ENCODE results near the gene HOXA3.

HOXA3 gene

DNA sequence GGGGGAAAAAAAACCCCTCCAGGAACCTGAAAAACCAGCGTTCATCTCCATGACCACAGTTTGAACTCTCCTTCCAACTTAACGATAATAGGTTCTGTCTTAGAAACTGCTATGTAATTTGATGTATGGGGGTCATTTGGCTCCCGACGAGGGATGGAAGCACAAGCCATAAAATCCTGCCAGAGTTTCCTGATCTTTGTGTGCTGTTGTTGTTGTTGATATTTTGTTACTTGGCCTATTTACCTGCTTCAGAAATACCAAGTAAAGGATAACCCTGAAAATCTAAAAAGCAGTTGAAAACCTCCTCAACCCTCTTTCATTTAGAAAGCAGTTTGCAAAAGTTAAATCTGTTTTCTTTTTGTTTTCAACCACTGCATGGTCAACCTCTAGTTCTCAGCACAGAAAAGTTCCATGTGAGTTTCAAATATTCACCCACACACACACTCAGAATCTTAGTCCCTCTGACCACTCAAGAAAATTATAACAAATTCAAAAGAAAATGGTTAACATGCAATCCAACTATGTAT, 40.6 kb downstream of the HOXA3 start:
- DNase-seq = no peak

DNA sequence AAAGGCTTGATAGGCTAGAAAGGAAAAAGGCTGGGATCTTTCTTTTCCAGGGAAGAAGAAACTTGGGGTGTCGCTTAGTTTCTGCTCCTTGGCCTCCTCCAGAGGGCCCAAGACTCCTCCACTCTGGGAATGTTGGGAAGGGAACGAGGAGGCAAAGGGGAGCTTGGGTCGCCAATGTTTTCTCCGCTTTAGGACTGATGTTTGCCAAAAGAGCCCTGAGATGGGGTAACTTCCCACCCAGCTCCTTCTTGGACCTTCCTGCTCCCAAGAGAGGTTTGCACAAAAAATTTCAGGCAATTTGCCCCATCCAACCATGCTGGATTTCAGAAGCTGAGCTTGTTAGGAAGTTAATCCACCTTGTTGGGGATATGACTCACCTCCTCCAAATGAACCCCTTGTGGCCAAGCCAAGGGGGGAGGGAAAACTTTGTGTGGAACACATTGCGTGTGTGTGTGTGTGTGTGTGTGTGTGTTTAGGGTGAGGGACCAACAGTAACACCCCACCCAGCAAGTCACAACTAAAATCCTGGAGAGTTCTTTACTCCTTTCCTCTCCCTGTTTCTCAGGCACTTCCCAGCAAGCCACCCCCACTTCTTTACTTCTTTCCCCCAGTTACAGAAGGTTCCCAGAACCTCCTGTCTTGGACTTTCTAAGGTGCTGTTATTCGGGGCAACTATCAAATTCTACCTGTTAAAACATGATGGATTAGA, 41.2 kb downstream of the HOXA3 start:
- DNase-seq = no peak

DNA sequence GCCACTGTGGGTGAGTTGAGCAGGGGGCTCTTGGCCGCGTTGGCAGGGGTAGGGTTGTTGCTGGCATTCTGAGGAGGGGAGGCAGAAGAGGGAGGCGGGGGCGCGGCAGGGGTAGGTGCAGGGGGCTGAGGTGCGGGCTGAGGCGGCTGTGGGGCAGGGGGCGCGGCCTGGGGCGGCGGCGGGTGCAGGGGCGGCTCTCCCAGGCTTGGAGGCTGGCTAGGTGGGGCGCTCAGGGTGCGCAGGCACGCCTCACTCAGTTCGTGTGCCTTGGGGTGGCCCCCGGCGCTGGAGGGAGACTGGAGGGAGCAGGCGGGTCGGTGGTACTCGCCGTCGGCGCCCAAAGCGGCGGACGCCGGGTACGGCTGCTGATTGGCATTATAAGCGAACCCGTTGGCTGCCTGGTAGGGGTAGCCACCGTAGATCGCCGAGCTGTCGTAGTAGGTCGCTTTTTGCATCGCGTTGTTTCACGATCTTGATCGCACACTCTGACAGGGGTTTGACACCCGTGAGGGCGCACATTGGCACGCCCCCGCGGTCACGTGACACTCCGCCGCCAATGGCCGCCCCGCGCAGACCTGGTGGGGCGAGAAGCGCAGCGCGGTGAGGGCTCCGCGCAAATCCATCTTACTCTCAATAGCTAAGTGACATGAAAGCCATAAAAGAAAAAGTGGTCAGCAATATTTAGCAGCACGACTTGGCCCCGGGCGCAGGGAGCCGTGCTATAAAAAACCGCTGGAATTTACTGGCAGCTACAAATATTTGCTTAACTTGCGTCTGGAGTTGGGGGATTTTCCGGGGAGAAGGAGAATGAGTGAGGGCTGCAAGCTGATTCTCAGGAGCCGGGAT, 42.0 kb downstream of the HOXA3 start:
- no peak for DNase-seq

DNA sequence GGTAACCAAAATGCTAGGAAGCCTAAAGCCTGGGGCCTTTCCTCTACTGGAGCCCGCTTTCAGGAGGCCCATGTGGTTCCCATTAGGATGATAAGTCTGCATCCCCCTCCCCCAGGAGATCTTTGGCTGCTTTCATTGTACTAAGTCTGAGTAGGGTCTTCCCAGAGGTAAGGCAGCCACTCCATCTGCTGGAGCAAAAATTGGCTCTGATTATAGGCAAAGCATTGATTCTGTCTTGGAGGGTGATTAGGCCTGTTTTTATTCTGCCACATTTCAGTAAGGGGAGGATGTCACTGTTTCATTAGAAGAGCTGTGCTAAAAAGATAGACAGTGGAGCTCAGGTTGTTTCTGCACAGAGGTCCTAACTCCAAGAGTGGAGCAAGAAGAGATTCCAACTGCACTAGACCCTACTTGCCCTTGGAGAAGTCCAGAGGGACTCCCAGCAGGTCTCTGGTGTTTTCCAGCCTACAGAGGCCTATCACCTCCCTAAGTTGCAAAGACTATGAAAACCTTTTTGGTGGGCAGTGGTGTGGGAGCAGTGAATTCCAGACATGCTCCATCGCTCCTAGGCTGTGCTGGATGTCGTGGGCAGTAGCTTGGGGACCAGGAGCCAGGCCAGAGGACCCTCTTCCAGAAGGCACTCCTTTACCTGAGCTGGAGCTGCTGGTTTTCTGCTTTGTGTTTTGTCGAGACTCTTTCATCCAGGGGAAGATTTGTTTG, 42.8 kb downstream of the HOXA3 start:
- no peak for DNase-seq

DNA sequence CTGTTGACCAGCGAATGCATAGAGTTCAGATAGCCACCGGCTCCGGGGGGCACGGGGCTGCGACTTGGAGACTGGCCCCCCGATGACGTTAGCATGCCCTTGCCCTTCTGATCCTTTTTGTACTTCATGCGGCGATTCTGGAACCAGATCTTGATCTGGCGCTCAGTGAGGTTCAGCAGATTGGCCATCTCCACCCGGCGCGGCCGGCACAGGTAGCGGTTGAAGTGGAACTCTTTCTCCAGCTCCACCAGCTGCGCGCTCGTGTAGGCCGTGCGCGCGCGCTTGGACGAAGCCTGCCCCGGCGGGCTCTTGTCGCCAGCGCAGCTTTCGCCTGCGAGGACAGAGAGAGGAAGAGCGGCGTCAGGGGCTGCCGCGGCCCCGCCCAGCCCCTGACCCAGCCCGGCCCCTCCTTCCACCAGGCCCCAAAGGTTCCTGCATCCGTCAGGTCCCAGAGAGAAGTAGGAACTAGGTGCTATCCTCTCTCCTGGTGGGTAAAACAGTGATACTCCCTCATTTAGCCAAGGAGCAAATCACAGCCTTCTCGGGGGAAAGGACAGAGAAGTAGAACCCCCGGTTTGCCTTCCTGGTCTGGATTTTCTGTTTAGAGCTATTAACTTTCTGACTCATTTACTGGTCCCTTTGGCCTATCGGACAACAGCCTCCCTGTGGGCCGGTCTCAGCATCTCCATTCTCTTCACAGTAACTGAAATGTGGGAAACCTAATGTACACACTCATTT, 43.8 kb downstream of the HOXA3 start:
- no peak for DNase-seq

DNA sequence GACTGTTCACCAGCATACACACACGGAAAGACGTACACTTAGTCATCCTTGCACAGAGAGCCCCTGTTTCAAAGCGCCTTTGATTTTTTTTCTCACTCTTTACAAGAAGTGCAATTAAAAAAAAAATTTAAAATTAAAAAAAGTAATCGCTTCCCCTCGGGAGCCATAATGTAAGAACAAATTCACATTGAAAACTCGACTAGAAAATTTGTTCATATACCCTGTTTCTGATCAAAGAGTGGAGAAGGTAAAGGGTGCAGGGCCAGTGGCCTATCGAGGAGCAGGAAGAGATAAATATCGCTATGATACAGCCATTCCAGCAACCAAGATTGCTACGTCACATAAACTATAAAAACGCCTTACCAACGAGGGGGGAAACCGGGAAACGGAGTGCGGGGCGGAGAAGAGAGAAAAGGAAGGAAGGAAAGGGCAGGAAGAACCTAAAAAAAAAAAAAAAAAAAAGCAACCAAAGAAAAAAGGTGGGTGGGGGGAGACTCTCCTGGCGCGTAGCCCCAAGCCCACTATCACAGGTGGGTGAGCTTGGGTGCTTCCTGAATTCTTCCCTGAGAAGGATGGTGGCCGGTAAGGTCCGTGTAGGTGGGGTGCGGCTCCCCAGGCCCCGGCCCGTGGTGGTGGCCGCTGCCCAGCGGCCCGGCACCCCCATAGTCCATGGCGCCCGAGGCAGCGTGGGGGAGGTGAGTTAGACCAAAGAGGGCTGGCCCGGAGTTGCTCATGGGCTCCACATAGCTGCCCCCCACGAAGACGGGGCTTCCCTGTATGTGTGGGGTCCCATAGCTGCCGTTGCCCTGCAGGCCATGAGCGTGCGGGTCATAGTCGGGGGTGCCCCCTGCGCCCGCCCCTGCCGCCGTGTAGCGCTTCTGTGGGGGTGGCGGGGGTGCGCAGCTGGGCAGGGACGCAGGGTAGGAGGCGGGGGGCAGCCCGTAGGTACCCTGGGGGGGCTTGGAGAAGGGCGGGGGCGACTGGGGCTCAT, 44.7 kb downstream of the HOXA3 start:
- DNase-seq = no peak

DNA sequence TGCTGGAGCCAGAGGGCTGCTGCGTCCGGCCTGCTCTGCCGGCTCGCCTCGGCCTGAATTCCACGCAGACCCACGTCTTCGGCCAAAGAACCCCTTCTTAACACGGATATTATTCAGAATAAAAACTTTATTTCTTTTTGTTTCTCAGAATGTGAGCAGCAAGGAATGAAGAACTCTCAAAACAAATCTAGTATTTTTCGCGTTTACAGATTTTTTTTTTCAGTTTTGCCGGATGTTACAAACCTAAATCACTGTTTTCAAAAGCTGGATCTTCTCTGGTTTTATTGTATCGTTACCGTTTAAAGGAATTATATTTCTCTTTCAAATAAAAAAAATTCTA, 45.5 kb downstream of the HOXA3 start:
- no peak for DNase-seq

DNA sequence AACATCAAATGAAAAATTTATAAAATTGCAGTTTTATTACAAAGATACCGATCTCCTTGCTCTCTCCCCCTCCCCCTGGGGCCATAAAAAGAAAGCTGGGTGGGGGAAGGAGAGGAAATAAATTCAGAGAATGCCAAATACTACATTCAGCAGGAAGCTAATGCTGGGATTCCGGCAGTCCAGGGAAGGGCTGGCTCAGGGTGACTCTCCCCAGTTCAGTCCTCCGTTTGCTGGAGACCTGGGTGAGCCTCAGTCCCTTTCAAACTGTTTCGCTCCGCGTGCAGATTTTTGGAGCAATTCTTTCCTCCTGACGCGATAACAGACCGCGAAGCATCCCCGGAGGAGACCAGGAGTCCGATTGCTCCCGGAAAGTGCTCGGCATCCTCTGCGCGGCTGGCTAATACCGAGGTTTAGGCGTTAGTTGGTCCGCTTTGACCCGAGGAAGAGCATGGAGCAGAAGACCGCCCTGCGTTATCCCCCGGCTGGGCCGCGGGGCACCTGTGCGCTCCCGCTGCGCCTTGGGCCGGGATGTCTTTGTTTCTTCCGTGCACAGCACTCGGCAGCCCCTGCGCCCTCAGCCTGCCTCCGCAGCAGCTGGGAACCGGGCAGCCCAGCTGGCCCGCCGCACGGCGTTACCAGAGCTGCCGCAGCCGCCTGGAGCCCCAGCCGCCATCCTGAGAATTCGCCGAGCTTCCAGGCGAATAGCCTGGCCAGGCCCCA, 46.0 kb downstream of the HOXA3 start:
- DNase-seq = no peak

DNA sequence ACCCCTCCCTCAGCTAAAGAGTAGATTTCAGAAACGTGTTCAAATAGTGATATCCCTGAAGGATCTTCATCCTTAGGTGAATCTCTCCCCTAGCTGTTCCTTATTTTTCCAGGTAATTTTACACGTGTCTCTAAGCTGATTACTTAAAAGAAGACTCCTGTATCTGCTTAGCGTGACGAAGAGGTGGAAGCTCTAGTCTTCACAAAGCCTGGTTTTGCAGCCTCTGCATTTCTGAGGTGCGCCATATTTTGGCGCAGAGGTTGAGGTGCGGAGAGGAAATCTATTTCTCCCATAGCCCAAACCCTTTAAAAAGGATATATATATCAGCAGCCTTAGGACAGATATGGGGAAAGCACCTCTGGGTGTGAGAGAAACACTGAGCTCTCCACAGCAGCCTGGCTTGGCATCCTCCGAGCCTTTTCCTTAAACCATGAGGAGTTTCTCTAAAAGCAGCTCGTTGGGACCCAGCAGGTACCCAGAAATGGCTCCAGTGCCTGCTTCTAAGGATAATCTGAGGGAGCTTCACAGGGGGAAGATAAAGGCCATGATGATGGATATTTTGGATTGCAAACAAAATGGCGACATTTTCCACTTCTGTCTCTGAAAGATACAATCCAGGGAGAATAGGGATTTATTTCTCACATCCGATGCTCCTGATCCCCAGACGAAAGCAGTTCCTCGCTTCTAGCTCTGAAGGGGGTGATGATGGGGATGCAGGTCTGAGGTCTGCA, 46.9 kb downstream of the HOXA3 start:
- DNase-seq = no peak

DNA sequence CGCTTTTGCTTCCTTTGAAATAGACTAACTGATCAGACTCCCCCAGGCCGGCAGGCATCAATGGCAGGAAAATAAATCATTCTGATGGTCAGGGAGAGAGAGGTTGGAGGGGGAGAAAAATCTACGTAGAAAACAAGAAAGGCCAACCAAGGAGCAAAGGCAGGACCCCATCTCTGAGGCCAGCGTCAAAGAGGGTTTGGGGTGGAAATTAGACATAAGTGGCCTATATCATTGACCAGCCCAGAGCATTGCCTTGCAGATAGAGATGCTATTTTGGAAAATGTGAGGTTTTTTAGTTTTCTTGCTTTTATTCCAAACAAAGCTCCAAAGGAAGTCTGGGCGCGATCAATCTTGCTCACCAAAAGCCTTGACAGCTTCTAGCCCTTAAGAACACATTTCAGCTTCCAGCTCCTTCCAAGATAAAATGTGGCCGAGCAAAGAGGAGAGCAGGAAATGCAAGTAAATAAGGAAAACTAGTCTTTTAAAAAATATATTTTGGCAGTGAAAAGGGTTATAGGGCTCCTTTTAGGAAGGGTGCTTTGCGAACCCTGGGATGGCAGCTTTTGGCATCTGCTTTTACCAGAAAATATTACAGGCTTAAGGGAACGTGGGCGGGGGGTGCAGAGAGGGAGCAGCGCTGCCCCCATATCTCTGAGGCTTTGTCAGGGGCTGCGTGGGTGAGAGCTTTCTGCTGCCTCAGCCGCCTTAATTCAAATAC, 47.9 kb downstream of the HOXA3 start:
- DNase-seq = no peak

DNA sequence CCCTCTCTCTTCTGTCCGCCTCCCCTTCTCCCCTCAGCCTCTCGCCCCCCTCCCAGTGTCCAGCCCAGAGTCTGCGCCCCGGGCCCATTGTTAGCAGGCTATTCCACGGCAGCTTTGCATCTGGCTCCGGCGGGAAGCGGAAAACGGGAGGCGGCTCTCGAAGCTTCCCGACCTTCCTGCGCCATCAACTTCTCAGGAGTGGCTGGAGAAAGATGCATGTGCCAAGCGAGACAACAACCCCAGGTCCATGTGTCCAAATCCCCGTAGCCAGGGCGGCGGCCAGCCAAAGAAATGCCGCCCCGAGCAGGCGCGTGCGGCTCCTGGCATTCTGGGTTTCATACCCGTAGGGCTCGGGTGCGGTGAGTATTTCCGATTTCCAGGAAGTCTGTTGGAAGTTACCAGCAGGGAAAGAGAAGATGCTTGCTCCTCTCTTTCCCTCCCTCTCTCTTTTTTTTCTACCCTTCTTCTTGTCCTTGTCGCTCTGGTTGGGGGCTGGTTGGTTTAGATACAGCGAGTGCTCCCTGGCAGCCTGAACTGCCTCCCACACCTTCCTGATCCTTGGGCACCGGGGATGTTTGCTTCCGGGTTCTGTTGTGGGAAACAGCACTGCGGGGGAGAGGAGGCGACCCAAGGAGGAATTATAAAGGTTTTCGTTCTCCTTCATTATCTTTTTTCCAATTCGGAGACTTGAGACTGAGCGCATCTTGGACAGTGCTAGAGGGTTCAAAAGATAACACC, 48.7 kb downstream of the HOXA3 start:
- no peak for DNase-seq

DNA sequence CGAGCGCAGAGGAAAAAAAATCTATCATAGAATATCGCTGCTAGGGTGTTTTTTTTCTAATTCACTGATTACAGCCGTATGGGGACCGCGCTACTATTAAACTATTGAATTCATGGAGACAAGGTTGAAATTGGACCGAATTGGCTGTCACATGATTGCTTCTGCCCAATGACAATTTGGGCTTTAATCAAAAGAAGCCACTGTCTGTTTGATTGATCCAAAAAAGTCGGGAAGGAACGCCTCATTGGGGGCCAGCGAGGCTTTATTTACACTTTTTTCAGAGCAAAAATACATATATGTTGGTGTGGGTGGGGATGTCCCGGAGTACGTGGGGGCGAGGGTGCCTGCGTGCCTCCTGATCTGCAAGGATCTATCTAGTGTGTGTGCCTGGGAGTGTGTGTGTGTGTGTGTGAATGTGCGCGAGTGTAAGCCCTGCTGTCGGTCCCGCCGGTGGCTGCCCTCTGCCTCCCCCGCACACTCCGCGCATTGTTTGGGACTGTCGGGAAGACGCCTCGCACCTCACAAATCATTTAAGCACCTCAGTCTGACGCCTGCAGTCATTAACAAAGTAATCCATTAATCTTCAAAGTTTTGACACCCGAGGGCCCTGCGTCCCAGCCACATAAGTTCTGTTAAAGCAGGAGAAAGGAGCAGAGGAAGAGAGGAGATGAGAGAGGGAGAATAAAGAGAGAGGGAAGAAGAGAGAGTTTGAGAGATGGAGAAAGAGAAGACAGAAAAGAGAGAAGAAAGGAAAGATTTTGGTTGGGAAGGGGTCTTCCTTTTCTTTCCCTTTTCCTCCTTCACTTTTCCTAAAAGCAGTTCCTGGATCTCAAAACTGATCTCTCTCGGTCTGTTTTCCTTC, 49.6 kb downstream of the HOXA3 start, which contains the start of gene HOXA2:
TSS of gene HOXA2 (minus strand) at position 103 of the 862 bp plus-strand sequence. CDS start 183 bp downstream, outside the sequence.
- no peak for DNase-seq

DNA sequence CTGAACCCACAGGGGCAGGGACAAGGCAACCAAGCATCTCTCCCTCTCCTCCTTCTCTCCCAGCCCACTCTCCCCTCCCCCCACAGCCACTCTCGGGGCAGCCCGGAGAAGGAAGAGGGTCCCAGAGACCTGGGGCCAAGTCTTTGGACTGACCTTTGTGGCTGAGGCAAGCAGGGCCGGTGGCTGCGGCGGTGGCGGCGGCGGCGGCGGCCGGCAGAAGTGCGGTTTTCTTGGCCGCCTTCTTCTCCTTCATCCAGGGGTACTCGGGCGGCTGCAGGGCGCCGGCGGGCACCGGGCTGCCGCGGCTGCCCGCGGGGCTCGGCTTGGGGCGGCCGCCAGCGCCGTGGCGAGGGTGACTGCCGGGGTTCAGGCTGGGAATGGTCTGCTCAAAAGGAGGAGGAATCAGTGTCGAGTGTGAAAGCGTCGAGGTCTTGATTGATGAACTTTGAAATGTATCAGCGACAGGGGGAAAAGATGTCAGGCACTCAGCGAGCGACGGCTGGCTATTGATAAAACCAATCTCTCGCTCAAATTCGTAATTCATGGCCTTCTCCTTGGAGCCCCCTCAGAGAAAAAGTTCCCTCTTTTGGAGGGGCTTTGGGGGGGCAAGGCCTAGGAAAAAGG, 50.3 kb downstream of the HOXA3 start:
- no peak for DNase-seq

DNA sequence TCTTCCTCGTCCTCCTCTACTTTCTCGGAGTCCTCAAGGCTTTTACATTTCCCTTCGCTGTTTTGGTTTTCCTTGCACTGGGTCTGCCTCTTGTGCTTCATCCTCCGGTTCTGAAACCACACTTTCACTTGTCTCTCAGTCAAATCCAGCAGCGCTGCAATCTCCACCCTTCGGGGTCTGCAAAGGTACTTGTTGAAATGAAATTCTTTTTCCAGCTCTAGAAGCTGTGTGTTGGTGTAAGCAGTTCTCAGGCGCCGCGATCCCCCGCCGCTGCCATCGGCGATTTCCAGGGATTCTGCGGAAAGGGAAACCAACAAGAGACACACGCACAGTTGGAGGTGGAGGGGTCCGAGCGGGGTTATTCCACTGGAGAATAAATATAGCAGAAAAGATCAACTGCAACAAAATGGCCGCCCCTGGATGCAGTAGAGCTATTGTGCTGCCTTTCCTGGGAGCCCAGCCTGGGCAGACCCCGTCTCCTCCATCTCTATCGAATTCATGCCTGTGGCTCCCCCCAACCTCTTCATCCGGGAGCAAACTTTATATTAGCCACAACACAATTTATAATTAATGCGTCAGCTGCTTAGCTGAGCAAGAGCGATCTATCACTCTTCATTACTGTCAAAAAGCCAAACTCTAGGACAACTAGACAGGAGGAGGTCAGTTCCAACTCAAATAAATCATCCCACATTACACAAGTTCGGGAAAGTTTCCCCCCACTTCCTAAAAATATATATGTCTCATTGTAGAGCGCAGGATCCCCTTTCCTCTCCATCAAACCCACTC, 51.0 kb downstream of the HOXA3 start:
- DNase-seq = no peak

DNA sequence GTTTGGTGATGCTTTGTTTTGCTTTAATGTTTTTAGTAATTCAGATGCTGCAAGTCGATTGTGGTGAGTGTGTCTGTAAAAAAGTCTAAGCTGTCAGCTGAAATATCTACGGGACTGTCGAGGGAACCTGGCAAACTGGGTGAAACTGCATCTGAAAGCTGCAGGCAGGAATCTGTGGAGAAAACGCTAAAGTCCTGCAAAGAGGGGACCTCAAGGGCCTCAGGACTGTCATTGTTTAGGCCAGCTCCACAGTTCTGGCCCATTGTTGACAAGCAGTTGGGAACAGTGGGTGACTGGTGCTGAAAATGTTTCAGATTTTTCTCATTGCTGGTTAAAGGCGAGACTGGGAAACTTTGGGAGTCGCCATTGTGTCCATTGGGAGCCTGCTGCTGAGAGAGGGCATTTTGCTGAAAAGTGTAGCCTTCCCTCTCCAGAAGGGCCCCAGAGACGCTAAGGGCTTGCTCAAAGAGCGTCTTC, 51.7 kb downstream of the HOXA3 start:
- DNase-seq = no peak

Data from NCI-H146 (cell line).